Upper lobe of left lung (tissue), 6 donors: ENCODE data around the gene RNF183. TPM values are rescaled to one million over a fixed set of nuclear protein-coding genes. Genes with fewer than 3 reads are reported as not detected.

ENCODE experiments used
- ATAC-seq, 2 donors: fragments of 200-7000 bp; cut with Tn5 transposase; one replicate each; pipeline ENCODE4 v1.9.1; 2022; ENCODE audit warnings: mild to moderate bottlenecking in 2 of 2, moderate library complexity in 2 of 2; ENCODE audit not compliant: low FRiP score in 2 of 2
- DNase-seq, 2 donors: peaks; one replicate each; pipeline ENCODE4 v3.0.0-alpha.2; 2019 to 2020
- H3K27ac ChIP-seq, 4 donors: fragments of 200-600 bp; sonication (generic); one replicate each; pipeline ENCODE4 v1.5.1; 2016 to 2019
- H3K27me3 ChIP-seq, 4 donors: fragments of 200-600 bp; sonication (generic); one replicate each; pipeline ENCODE4 v1.5.1; 2017 to 2019
- H3K36me3 ChIP-seq, 4 donors: fragments of 200-600 bp; sonication (generic); one replicate each; pipeline ENCODE4 v1.5.1; 2016 to 2019
- H3K4me1 ChIP-seq, 4 donors: fragments of 200-600 bp; sonication (generic); one replicate each; pipeline ENCODE4 v1.5.1; 2018 to 2019
- H3K4me3 ChIP-seq, 4 donors: fragments of 200-600 bp; sonication (generic); one replicate each; pipeline ENCODE4 v1.5.1; 2017 to 2019; ENCODE audit warnings: mild to moderate bottlenecking in 2 of 4, moderate library complexity in 1 of 4
- H3K9me3 ChIP-seq, 4 donors: fragments of 200-600 bp; sonication (generic); one replicate each; pipeline ENCODE4 v1.5.1; 2018 to 2019
- CTCF ChIP-seq, 6 experiments: fragments of 450-650 bp in 4 of 6; fragments of 200-600 bp in 2 of 6; sonication (generic) in 2 of 6; IDR thresholded peaks; one replicate each; pipeline ENCODE4 v1.5.1; 2016 to 2019; ENCODE audit warnings: antibody characterized with exemption in 6 of 6
- EP300 ChIP-seq, 4 donors: sonication (generic); formaldehyde crosslinking; IDR thresholded peaks; one replicate each; pipeline ENCODE4 v1.5.1; 2017; ENCODE audit warnings: antibody characterized with exemption in 4 of 4, control low read depth in 2 of 4
- POLR2A ChIP-seq, 4 donors: fragments of 450-650 bp; IDR thresholded peaks; one replicate each; pipeline ENCODE4 v1.5.1; 2016 to 2017; ENCODE audit warnings: antibody characterized with exemption in 4 of 4, mild to moderate bottlenecking in 2 of 4
- POLR2AphosphoS5 ChIP-seq, 2 donors: sonication (generic); formaldehyde crosslinking; IDR thresholded peaks; one replicate each; pipeline ENCODE4 v1.5.1; 2017; ENCODE audit warnings: antibody characterized with exemption in 2 of 2
- WGBS, 2 donors: methylation state at CpG; one replicate each; pipeline ENCODE4 v1.1.5; 2017 to 2018; 5-methylcytosine and 5-hydroxymethylcytosine counted together
- total RNA-seq, 6 donors: library from RNA; depleted of rRNA in 4 of 6; stranded (reverse); fragments of >200 nt in 4 of 6; gene quantifications; one replicate each; pipeline versions ENCODE4 v1.1.0 to v1.2.1, GENCODE V29; 2016 to 2021
- donor health status: DM: no; HTN: no; CAD: no; lungs with moderate emphysema.
- donor health status: DM: no; HTN: yes; CAD: no; lungs with severe emphysema.

RNF183 gene
- total RNA-seq, 6 donors from 2014 or later = 0.30 to 3.1 (median 0.39) TPM; not detected in 3

DNA sequence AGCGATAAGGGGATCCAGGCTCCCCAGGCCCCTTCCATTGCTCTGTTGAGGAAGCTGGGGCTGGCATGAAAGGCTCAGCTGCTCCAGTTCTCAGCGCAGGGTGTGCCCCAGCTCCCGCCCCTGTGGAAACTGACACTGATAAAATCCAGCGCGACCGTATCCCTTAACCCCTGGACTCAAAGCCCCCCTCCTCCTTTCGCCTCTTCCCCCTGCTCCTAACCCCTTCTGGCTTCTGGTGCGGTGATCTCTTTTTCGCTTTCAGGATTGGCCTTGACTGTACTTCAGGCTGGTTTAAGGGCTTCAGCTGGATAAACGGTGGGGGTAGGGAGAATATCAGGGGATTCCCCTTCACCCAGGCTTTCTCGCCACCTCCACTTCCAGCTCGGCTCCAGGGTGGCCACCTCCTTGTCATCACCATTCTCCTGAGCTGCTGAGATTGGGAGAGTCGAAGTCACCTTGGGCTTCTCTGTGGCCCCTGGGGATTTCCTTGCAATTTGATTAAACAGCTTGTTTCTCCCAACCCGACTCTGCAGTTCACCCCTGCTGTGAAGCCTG lies 47.0 kb upstream of the RNF183 start:
- DNase-seq (peak in 1 of 2 donors; percentile 36), ATAC-seq (peak; percentile 12 to 16)
- no peaks in the 10 kb centered on the region for H3K27me3 ChIP-seq
- 7 to 12% methylated on average over 14 of the region's 14 CpGs for WGBS, 2 donors
- TF ChIP-seq POLR2A (IDR thresholded peaks at IDR 0.05) (no peak), CTCF (IDR thresholded peaks at IDR 0.05) (no peak), POLR2AphosphoS5 (IDR thresholded peaks at IDR 0.05) (no peak), EP300 (IDR thresholded peaks at IDR 0.05) (no peak)
- peaks cover 12 to 19% (median 16%) of the 10 kb centered on the region in 4 donors for H3K4me1 ChIP-seq
- H3K36me3 ChIP-seq = no peaks in the 10 kb centered on the region
- H3K9me3 ChIP-seq = no peaks in the 10 kb centered on the region
- peak overlapping the region in 1 of 4 donors; percentile 70 for H3K27ac ChIP-seq
- peak overlapping the region in 3 of 4 donors; percentile 64 to 78 (median 76) for H3K4me3 ChIP-seq

DNA sequence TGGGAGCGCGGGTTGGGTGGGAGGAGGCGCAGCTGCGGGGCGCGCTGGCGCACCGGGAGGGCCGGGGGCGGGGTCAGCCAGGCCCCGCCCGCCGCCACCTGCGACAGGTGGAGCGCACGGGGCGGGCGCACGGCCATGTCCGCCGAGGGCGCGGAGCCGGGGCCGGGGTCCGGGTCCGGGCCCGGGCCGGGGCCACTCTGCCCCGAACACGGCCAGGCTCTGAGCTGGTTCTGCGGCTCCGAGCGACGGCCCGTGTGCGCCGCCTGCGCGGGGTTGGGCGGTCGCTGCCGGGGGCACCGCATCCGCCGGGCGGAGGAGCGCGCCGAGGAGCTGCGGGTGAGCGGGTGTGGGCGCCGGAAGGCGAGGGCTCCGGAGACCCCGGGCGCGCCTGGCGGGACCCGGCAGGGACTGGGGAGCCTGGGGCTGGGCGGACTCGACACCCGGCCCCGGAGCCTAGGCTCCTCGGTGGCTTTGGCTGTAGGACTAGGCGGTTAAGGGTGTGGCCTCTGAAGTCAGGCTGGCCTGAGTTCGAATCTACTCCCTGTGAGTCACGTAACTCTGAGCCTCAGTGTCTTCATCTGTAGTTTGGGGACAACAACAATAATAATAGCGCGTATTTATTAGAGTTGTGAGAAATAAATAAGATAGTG lies 46.4 kb upstream of the RNF183 start, which contains the start of gene BSPRY:
Gene BSPRY, plus strand, starts transcription at position 97 of the 650 bp plus-strand sequence. Its CDS starts 39 bp downstream, at position 136.
- peak in 2 of 4 donors; percentile 23 to 25 for TF ChIP-seq POLR2A (IDR thresholded peaks at IDR 0.05)
- TF ChIP-seq CTCF (IDR thresholded peaks at IDR 0.05) = no peak
- Histone ChIP-seq H3K9me3 (no peaks in the 10 kb centered on the region), H3K27me3 (no peaks in the 10 kb centered on the region), H3K27ac (peak within 1 kb of the TSS in 3 of 4 donors; percentile 17 to 70 (median 28)), H3K4me3 (peak within 1 kb of the TSS; percentile 8 to 78 (median 70)), H3K36me3 (no peaks in the 10 kb centered on the region), H3K4me1 (peaks cover 12 to 19% (median 16%) of the 10 kb centered on the region in 4 donors)
- peak; percentile 53 to 89 for DNase-seq
- 4 to 6% methylated on average over 8 to 32 of the region's 71 CpGs for WGBS, 2 donors
- ATAC-seq = peak; percentile 64 to 67

- H3K27me3 ChIP-seq = no peaks in the 10 kb centered on the region
- peak overlapping the region in 1 of 4 donors; percentile 70 for H3K27ac ChIP-seq
- DNase-seq = no peak
- peak overlapping the region in 3 of 4 donors; percentile 64 to 78 (median 76) for H3K4me3 ChIP-seq
- no peak for ATAC-seq
- no peaks in the 10 kb centered on the region for H3K9me3 ChIP-seq
- TF ChIP-seq EP300 (IDR thresholded peaks at IDR 0.05) = no peak
- H3K36me3 ChIP-seq = no peaks in the 10 kb centered on the region
- H3K4me1 ChIP-seq = peaks cover 14 to 19% (median 18%) of the 10 kb centered on the region in 4 donors
- 16 to 19% methylated on average over 13 of the region's 13 CpGs for WGBS, 2 donors
Observed at GRCh38 chr9:113349066-113349444, 45.9 kb upstream of the RNF183 start.

DNA sequence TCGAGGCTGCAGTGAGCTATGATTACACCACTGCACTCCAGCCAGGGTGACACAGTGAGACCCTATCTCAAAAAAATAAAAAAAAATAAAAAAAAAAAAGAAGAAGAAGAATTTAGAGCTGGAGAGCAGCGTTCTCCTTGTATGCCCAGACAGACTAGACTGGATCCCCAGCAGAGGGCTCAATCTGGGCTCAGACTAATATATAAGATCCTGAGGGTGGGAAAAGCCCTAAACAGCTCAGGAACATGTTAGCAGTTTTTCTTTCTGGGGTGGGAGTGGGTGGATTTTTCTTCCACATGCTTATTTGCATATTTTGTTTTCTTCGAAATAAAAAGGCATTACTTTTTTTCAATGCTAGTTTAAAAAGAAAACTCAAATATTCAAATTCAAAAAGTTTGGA lies 45.3 kb upstream of the RNF183 start:
- H3K36me3 ChIP-seq = no peaks in the 10 kb centered on the region
- no peak for DNase-seq
- TF ChIP-seq POLR2A (IDR thresholded peaks at IDR 0.05) (no peak), EP300 (IDR thresholded peaks at IDR 0.05) (no peak), POLR2AphosphoS5 (IDR thresholded peaks at IDR 0.05) (no peak), CTCF (IDR thresholded peaks at IDR 0.05) (no peak)
- no peaks in the 10 kb centered on the region for H3K27me3 ChIP-seq
- WGBS, 2 donors = 84 to 92% methylated on average over 3 of the region's 3 CpGs
- no peak overlapping the region for H3K27ac ChIP-seq
- H3K4me3 ChIP-seq = no peak overlapping the region
- no peak for ATAC-seq
- peaks cover 16 to 21% (median 19%) of the 10 kb centered on the region in 4 donors for H3K4me1 ChIP-seq
- H3K9me3 ChIP-seq = no peaks in the 10 kb centered on the region

DNA sequence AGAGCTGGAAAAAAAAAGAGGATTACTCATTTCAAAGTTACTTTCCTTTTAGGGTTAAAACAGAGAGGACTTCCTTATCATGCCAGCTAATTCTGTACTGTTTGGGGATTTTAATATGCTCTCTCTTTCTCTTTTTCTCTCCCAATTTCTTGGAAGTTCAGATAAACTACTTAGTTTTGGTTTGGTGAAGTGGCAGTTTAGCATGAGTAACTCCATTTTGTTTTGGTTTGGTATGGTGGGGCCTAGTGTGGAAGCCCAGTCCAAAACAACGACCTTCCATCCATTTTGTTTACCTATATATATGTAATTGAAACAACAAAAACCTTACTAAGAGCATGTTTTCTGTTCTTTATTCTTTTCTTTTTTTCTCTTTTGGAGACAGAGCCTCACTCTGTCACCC lies 42.5 kb upstream of the RNF183 start:
- H3K36me3 ChIP-seq = no peaks in the 10 kb centered on the region
- H3K27ac ChIP-seq = no peak overlapping the region
- no peak for ATAC-seq
- H3K4me3 ChIP-seq = no peak overlapping the region
- WGBS, 2 donors = 0 to 84% methylated on average over 1 of the region's 1 CpG
- no peak for DNase-seq
- no peaks in the 10 kb centered on the region for H3K27me3 ChIP-seq
- no peak for TF ChIP-seq POLR2AphosphoS5 (IDR thresholded peaks at IDR 0.05)
- peaks cover 11 to 21% (median 18%) of the 10 kb centered on the region in 4 donors for H3K4me1 ChIP-seq
- no peaks in the 10 kb centered on the region for H3K9me3 ChIP-seq
